A549 (cell line): ENCODE results near the gene BABAM2.

Source experiments
- CTCF ChIP-seq: fragments of >200 bp; sonication (Bioruptor Twin); formaldehyde crosslinking; IDR thresholded peaks from 3 replicates; pipeline ENCODE4 v1.5.1; 2016
- MYC ChIP-seq: IDR thresholded peaks from 2 replicates; pipeline ENCODE4 v1.6.1; 2012; ENCODE audit warnings: mild to moderate bottlenecking, inconsistent platforms, low read length, improper control_type of control experiment, borderline replicate concordance
- NPAS2 ChIP-seq: fragments of 250-450 bp; sonication (Bioruptor Pico); IDR thresholded peaks from 2 replicates; pipeline ENCODE4 v1.8.0; 2022; ENCODE audit warnings: mild to moderate bottlenecking, moderate library complexity, borderline replicate concordance
- POLR2A ChIP-seq: IDR thresholded peaks from 2 replicates; pipeline ENCODE4 v1.6.1; 2012; ENCODE audit warnings: mild to moderate bottlenecking, low read length
- RFX5 ChIP-seq: fragments of 450-650 bp; IDR thresholded peaks from 2 replicates; pipeline ENCODE4 v1.7.1; 2014; ENCODE audit warnings: antibody characterized with exemption, mild to moderate bottlenecking, moderate library complexity

- TF ChIP-seq CTCF (no peak), RFX5 (no peak), NPAS2 (CRISPR knock-in tag) (no peak), POLR2A (no peak), MYC (no peak)
Observed at GRCh38 chr2:28286678-28287077, 396.1 kb downstream of the BABAM2 start.
